Karpas-422 (cell line): ENCODE measurements around the gene NAV2. TPM values are rescaled to one million over a fixed set of nuclear protein-coding genes. Genes with fewer than 3 reads are reported as not detected.

Experiments
- DNase-seq: peaks from one replicate; pipeline ENCODE4 v3.0.0-alpha.2; 2015
- H2AFZ ChIP-seq: fragments of 200-600 bp; sonication (generic); 2 replicates; pipeline ENCODE4 v1.6.1; 2014; ENCODE audit warnings: antibody characterized with exemption, low read length, mixed read lengths
- H3K27ac ChIP-seq: fragments of 200-600 bp; sonication (generic); 2 replicates; pipeline ENCODE4 v1.5.1; 2014; ENCODE audit warnings: mild to moderate bottlenecking, low read length, moderate library complexity
- H3K27me3 ChIP-seq: fragments of 200-600 bp; sonication (generic); 2 replicates; pipeline ENCODE4 v1.6.1; 2014; ENCODE audit warnings: low read length, mixed read lengths
- H3K36me3 ChIP-seq: fragments of 200-600 bp; sonication (generic); 2 replicates; pipeline ENCODE4 v1.6.1; 2014; ENCODE audit warnings: low read length, mixed read lengths; ENCODE audit not compliant: insufficient read depth
- H3K4me1 ChIP-seq: fragments of 200-600 bp; sonication (generic); 2 replicates; pipeline ENCODE4 v1.6.1; 2014; ENCODE audit warnings: mild to moderate bottlenecking, low read length, mixed read lengths
- H3K4me2 ChIP-seq: fragments of 200-600 bp; sonication (generic); 2 replicates; pipeline ENCODE4 v1.6.1; 2014; ENCODE audit warnings: low read length, low read depth, mild to moderate bottlenecking; ENCODE audit not compliant: poor library complexity, severe bottlenecking
- H3K4me3 ChIP-seq: fragments of 200-600 bp; sonication (generic); 2 replicates; pipeline ENCODE4 v1.5.1; 2014; ENCODE audit warnings: mild to moderate bottlenecking, antibody characterized with exemption, low read length, mixed read lengths
- H3K79me2 ChIP-seq: fragments of 200-600 bp; sonication (generic); 2 replicates; pipeline ENCODE4 v1.6.1; 2014; ENCODE audit warnings: mild to moderate bottlenecking, low read length, mixed read lengths
- H3K9ac ChIP-seq: fragments of 200-600 bp; sonication (generic); 2 replicates; pipeline ENCODE4 v1.6.0; 2014; ENCODE audit warnings: low read length
- H3K9me2 ChIP-seq: fragments of 200-600 bp; sonication (generic), shearing (Covaris generic); replicated peaks from 2 replicates; pipeline ENCODE4 v1.6.0; 2014; ENCODE audit warnings: mild to moderate bottlenecking, low read length, moderate library complexity; ENCODE audit not compliant: insufficient read depth
- H3K9me3 ChIP-seq: fragments of 300-700, 200-600 bp; sonication (generic); 2 replicates; pipeline ENCODE4 v1.6.1; 2014; ENCODE audit warnings: low read length, mixed read lengths
- H4K20me1 ChIP-seq: fragments of 200-600 bp; sonication (generic); 2 replicates; pipeline ENCODE4 v1.6.1; 2014; ENCODE audit warnings: mild to moderate bottlenecking, antibody characterized with exemption, low read length, low read depth; ENCODE audit not compliant: insufficient read depth
- total RNA-seq: library from RNA; depleted of rRNA; stranded (reverse); fragments of >200 nt; shearing (Covaris generic); gene quantifications from 2 replicates; pipeline ENCODE4 v1.2.3, GENCODE V29; 2014; ENCODE audit warnings: low replicate concordance

NAV2 gene
- total RNA-seq, 1 experiment from 2014 or later: not detected

DNA sequence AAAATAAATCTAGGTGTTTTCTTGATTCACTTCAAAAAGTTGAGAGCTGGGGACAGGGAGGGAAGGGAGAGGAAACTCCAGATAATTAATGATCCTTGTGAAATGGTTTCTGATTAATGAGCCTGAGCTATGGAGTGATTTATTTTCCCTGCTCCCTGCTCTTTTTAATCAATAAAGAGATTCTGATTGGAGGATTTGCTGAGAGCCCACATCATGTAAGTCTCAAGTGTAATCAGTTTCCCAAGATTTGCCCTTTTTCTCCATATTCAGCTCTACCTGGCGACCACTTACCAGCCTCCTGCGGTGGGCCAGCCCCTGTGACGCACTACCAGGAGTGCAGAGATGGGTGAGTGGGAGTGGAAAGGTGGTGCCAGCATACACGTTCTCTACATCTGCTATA is 114.0 kb downstream of the NAV2 start:
- Histone ChIP-seq H3K4me3 (no peak overlapping the region), H3K36me3 (no peaks in the 10 kb centered on the region), H3K27ac (no peak overlapping the region), H2AFZ (no peak overlapping the region), H3K9ac (no peak overlapping the region), H4K20me1 (no peaks in the 10 kb centered on the region), H3K27me3 (no peaks in the 10 kb centered on the region), H3K9me3 (no peaks in the 10 kb centered on the region), H3K4me2 (no peak overlapping the region), H3K4me1 (no peaks in the 10 kb centered on the region), H3K9me2 (no peaks in the 10 kb centered on the region), H3K79me2 (no peaks in the 10 kb centered on the region)
- DNase-seq: no peak

DNA sequence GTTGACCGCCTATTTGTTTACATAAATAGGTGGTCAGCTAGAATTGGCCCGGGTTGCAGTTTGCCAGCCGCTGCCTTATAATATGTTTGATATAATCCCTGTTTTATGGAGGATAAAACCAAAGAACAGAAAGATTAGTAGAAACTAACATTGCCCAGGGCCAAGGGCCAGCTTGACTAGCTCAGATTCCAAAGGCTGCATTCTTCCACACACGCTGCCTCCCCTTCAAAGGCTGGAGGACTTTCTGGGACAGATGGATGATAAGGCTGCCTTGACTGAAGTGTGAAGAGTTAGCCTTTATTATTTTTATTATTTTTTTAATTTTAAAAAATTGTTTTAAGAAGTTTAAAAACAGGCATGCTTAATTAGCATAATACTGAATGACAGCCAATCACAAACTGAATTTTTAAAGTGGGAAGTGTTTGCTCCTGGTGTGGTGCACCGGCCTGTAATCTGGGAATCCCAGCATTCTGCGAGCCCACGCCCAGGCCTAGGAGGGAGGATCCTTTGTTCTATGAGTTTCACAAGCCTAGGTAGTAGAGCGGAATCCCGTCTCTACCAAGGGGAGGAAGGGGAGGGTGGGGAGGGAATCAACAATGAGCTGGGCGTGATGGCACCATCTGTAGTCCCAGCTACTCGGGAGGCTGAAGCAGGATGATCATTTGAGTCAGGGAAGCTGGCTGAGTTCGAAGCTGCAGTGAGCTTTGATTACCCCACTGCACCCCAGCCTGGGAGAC is 114.9 kb downstream of the NAV2 start:
- Histone ChIP-seq H4K20me1 (no peaks in the 10 kb centered on the region), H3K27me3 (no peaks in the 10 kb centered on the region), H2AFZ (no peak overlapping the region), H3K27ac (no peak overlapping the region), H3K4me2 (no peak overlapping the region), H3K4me1 (no peaks in the 10 kb centered on the region), H3K79me2 (no peaks in the 10 kb centered on the region), H3K9me2 (no peaks in the 10 kb centered on the region), H3K9me3 (no peaks in the 10 kb centered on the region), H3K9ac (no peak overlapping the region), H3K4me3 (no peak overlapping the region), H3K36me3 (no peaks in the 10 kb centered on the region)
- no peak for DNase-seq

DNA sequence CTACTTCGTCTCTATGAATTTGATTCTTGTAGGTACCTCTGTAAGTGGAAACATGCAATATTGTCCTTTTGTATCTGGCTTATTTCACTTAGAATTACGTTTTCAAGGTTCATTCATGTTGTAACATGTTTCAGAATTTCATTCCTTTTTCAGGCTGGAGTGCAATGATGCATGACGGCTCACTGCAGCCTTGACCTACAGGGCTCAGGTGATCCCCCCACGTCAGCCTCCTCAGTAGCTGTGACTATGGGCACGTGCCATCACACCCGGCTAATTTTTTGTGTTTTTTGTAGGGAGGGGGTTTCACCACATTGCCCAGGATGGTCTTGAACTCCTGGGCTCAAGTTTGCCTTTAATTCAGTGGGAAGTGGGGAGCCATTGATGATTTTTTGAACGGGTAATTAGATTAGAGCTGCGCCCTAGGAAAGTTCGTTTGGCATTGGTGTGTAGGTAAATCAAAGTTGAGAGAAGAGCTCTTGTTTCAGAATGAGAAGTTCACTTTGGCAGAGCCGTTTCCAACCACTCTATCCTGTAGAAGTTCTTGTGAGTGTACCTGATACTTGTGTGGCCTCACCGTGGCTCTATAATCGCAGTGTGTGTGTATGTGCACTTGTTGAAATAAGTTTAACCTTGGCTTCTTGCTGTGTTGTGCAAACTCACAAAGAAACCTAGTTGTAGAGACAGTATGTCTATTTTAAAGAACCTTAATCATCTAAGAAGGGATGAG is 115.9 kb downstream of the NAV2 start:
- no peak for DNase-seq
- Histone ChIP-seq H3K9ac (no peak overlapping the region), H2AFZ (no peak overlapping the region), H3K4me1 (no peaks in the 10 kb centered on the region), H3K4me2 (no peak overlapping the region), H3K9me2 (no peaks in the 10 kb centered on the region), H3K36me3 (no peaks in the 10 kb centered on the region), H4K20me1 (no peaks in the 10 kb centered on the region), H3K79me2 (no peaks in the 10 kb centered on the region), H3K4me3 (no peak overlapping the region), H3K27ac (no peak overlapping the region), H3K27me3 (no peaks in the 10 kb centered on the region), H3K9me3 (no peaks in the 10 kb centered on the region)

DNA sequence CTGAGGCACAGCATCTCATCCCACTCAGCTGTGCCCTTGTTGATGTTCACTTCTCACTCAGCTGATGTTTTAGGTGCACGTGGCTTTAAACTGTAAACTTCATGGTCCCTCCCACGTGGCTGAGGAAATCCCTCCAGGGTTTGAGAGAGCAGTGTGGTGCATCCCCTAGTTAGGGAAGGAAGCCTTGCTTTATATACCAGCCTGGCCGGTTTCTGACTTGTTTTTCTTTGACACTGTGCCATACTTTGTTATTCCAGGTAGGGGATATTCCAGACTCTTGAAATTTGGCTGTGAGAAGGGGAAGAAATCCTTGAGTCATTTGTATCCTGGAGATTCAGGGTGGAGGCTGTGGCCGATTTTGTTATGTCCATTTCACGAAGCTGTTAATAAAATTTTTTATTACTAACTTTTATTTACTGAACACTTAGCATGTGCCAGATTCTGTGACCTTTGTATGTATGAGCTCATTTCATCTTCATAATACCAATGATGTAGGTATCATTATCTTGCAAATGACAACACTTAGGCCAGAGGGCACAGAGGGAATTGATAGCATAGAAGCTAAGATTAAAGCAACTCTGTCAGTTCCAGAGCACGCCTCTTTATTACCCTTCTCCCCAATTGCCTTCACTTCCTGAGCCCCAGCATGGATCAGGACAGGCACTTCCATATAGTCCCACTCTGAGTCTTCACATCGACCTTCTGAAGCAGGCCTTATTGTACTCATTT is 116.6 kb downstream of the NAV2 start:
- no peak overlapping the region for H3K9ac ChIP-seq
- H2AFZ ChIP-seq: no peak overlapping the region
- no peak overlapping the region for H3K27ac ChIP-seq
- H3K4me3 ChIP-seq: no peak overlapping the region
- H3K9me2 ChIP-seq: no peaks in the 10 kb centered on the region
- no peaks in the 10 kb centered on the region for H3K79me2 ChIP-seq
- H3K9me3 ChIP-seq: no peaks in the 10 kb centered on the region
- H3K4me2 ChIP-seq: no peak overlapping the region
- no peaks in the 10 kb centered on the region for H3K4me1 ChIP-seq
- no peaks in the 10 kb centered on the region for H4K20me1 ChIP-seq
- no peaks in the 10 kb centered on the region for H3K27me3 ChIP-seq
- no peaks in the 10 kb centered on the region for H3K36me3 ChIP-seq
- DNase-seq: no peak

DNA sequence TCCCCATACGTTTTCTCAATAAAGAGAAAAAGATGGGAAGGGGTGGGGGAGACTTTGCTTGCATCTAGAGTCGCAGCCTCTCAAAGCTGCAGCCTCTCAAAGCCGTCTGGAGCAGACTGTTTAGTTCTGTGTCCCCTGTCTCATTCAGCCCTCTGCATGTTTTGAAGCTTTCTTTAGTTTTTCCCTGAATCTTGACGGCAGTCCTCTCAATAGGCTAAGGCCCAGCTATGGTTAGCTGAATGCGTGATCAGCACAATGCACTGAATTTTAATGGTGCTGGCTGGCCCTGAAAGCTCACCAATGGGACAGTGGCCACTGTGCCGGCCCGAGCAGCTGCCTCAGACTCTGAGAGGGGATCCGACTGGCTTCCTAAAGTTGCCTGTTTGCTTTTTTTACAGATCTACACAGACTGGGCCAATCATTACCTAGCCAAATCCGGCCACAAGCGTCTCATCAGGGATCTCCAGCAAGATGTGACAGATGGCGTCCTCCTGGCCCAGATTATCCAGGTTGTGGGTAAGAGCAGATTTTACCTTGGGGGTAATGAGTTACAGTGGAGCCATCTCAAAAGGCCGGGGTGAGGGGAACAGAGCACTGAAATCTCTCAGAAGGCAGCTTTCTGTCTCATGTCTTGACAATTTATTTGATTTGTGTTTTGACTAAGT is 119.6 kb downstream of the NAV2 start:
- no peak for DNase-seq
- H3K4me1 ChIP-seq: no peaks in the 10 kb centered on the region
- H4K20me1 ChIP-seq: no peaks in the 10 kb centered on the region
- H3K9me3 ChIP-seq: no peaks in the 10 kb centered on the region
- H3K79me2 ChIP-seq: no peaks in the 10 kb centered on the region
- H3K27ac ChIP-seq: no peak overlapping the region
- H3K27me3 ChIP-seq: no peaks in the 10 kb centered on the region
- no peaks in the 10 kb centered on the region for H3K36me3 ChIP-seq
- no peak overlapping the region for H2AFZ ChIP-seq
- no peak overlapping the region for H3K4me2 ChIP-seq
- no peaks in the 10 kb centered on the region for H3K9me2 ChIP-seq
- H3K9ac ChIP-seq: no peak overlapping the region
- H3K4me3 ChIP-seq: no peak overlapping the region

DNA sequence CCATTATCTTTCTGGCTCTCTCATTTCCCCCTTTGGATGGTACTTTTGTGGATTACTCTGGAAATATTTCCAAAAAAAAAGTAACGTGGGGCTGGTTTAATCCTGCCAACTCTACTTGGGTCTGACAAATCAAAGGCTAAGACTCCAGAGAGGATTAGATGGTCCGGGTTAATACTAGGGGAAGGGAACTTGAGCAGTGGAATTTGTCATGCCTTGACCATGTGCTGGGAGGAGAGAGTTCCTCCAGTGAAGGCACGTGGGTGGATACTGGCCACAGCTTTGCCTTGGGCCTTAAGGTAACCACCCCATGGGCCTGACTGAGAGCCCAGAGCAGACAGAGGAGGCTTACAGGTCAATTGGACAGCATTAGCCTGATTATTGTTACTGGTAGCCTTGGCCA is 120.3 kb downstream of the NAV2 start:
- no peaks in the 10 kb centered on the region for H3K36me3 ChIP-seq
- no peak overlapping the region for H3K4me2 ChIP-seq
- H3K9me3 ChIP-seq: no peaks in the 10 kb centered on the region
- H3K27me3 ChIP-seq: no peaks in the 10 kb centered on the region
- H3K27ac ChIP-seq: no peak overlapping the region
- H3K9me2 ChIP-seq: no peaks in the 10 kb centered on the region
- no peak overlapping the region for H3K4me3 ChIP-seq
- H3K79me2 ChIP-seq: no peaks in the 10 kb centered on the region
- no peak overlapping the region for H3K9ac ChIP-seq
- no peak for DNase-seq
- H3K4me1 ChIP-seq: no peaks in the 10 kb centered on the region
- H4K20me1 ChIP-seq: no peaks in the 10 kb centered on the region
- no peak overlapping the region for H2AFZ ChIP-seq

DNA sequence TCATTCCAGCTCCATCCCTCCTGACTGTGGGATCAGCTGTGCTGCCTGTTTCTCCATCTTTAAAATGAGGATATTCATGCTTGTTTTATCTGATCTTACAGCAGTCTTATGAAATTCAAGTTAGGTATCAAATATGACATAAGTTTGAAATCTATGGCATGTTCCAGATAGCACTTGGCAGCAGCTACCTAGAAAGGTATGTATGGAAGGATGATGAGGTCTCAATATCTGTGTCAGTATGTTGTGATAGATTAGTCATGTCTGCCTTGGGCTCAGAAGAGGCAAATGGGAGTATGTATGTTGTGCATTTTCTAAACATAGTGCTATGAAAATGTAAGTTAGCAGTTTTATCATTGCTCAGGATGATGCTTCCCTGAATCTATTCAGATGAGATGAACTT is 122.1 kb downstream of the NAV2 start:
- Histone ChIP-seq H3K9me3 (no peaks in the 10 kb centered on the region), H3K36me3 (no peaks in the 10 kb centered on the region), H3K4me1 (no peaks in the 10 kb centered on the region), H3K27ac (no peak overlapping the region), H3K9me2 (no peaks in the 10 kb centered on the region), H3K79me2 (no peaks in the 10 kb centered on the region), H3K4me2 (no peak overlapping the region), H3K4me3 (no peak overlapping the region), H3K27me3 (no peaks in the 10 kb centered on the region), H4K20me1 (no peaks in the 10 kb centered on the region), H3K9ac (no peak overlapping the region), H2AFZ (no peak overlapping the region)
- DNase-seq: no peak

DNA sequence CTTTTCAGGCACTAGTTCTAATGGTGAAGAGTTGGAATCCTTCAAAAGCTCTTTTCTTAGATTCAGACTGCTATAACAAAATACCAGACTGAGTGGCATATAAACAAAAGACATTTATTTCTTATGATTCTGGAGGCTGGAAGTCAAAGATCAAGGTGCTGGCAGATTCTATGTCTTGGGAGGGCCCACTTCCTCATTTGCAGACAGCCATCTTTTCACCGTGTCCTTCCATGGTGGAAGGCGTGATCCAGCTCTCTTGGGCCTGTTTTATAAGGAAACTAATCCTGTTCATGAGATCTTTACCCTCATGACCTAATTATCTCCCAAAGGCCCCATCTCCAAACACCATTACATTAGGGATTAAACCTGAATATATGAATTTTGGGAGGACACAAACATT is 124.0 kb downstream of the NAV2 start:
- H2AFZ ChIP-seq: no peak overlapping the region
- H3K9me3 ChIP-seq: no peaks in the 10 kb centered on the region
- H3K27ac ChIP-seq: no peak overlapping the region
- H4K20me1 ChIP-seq: no peaks in the 10 kb centered on the region
- no peak overlapping the region for H3K9ac ChIP-seq
- H3K27me3 ChIP-seq: no peaks in the 10 kb centered on the region
- no peak overlapping the region for H3K4me3 ChIP-seq
- no peaks in the 10 kb centered on the region for H3K79me2 ChIP-seq
- no peak overlapping the region for H3K4me2 ChIP-seq
- no peaks in the 10 kb centered on the region for H3K9me2 ChIP-seq
- no peaks in the 10 kb centered on the region for H3K36me3 ChIP-seq
- no peaks in the 10 kb centered on the region for H3K4me1 ChIP-seq
- no peak for DNase-seq
